Panc1 (cell line): ENCODE measurements around the gene KIDINS220. TPM values are rescaled to one million over a fixed set of nuclear protein-coding genes. Genes with fewer than 3 reads are reported as not detected.

ENCODE experiments used
- total RNA-seq: library from RNA; stranded (reverse); gene quantifications from one replicate; pipeline ENCODE4 v1.2.1, GENCODE V29; 2021; ENCODE audit not compliant: unreplicated experiment

Gene KIDINS220
- total RNA-seq, 1 experiment from 2014 or later, result 39.3 TPM

Other genes starting within 250 kb of the KIDINS220 start
- 2.1 TPM for gene ID2, start 155.6 kb downstream of the KIDINS220 start, total RNA-seq
- gene MBOAT2, start 166.1 kb upstream of the KIDINS220 start, total RNA-seq, result 34.8 TPM